ENCODE data around the gene TDRD10.
A peak's percentile ranks its signal among the peaks of the same experiment; 100 is the strongest.
"Not testable (repeated sequence)": the region's sequence is repeated elsewhere in the genome, so short reads cannot be mapped to it uniquely, and the experiment has no call there.

The TDRD10 gene

DNA sequence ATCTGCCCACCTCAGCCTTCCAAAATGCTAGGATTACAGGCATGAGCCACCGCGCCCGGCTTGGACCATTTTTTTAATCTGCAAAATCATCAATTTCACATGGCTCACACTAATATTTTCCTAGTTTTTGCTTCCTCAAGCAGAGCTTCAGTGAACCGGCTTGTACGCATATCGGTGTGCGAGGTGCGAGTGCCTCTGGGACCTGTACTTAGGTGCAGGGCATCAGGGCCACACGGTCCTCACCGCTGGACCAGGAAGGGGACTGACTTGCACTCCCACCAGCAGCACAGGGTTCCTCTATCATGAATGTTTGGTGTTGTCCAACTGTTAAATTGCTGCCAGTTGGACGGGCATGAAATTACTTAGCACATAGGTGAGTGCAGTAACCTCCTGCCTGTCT lies 15.6 kb downstream of the TDRD10 start:
- no peak for DNase-seq

DNA sequence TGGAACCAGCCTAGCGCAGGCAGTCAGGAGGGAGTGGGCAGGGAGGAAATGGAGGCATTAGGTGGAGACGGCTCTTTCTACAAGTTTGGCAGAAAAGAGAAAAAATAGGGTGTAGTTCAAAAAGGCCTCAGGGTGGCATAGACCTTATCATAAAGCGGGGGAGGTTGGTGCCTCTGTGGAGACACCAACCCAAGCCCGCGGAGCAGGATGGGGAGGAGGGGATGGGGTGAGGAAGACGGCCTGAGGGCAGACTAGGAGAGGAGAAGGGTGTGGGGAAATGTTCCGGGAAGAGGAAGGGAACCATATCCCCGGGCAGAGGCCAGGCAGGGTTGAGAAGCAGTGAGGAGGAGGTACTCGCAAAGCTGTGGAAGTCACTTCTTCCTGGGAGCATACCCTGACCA lies 17.6 kb downstream of the TDRD10 start:
- DNase-seq, result no peak

DNA sequence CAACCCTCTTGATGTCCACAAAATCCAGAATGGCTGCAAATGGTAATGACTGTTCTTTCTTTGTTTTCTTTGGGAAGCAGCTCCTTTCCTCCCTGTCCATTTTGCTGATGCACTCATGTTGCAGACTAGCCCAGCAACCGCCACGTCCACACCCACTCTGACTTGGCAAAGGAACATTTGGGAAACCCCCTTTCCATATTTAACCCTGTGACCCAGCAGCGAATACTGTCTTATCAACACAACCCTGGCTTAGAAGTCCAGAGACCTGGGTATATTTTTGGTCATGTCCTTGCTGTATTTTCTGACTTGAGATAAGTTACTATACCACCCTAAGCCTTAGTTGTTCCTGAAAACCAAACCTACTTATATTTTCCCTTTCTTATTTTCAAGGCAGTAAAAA lies 18.3 kb downstream of the TDRD10 start:
- no peak for DNase-seq

DNA sequence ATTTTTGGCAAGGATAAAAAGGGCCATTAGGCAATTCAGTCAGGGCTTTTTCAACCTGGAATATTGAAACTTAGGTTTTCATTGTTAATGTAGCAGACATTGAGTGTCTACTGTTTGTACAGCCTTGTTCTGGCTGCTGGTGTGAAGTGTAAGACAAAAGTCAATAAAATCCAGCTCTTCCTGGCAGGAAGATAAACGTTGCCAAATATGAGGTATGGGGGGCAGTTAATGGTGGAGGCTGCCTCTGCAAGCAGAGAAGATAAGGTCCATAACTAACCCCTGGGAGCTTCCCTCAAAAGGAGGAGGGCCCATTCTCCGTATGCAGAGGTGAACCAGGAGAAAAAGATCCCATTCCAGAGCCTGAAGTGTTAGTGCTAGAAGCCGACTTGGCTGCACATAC lies 19.7 kb downstream of the TDRD10 start:
- DNase-seq, result no peak

DNA sequence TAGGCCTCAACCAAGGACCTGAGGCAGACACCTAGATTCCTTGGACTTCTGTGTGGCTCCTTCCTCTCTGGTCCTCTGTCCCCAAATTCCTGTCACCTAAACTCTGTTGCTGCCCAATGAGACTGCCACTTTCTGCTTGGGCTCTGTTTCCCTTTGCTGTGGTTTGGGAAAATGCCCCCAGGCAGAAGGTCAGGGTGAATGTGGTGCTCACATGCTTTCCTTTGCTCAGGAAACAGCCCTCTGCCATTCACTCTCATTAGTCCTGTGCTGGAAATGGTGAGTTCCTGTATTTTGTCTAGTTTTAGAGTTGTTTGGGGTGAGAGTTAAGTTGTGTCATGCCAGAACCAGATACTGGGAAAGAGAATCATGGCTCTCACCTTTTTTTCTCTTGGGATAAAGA lies 22.9 kb downstream of the TDRD10 start:
- no peak for DNase-seq

DNA sequence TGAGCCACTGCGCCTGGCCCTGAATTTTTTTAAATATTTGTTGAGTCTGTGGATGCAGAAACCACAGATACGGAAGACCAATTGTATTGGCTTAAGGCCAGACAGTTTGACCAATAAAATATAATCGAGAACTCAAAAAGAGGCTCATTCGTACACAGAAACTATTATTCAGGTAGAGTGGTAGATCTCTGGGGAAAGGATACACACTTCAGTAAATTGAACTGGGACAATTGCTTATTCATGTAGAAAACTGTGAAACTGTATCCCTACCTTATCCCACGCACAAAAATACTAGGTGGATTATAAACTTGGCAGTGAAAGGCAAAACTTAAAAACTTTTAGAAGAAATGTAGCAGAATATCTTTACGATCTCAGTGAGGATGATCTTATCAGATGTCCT lies 25.2 kb downstream of the TDRD10 start:
- no peak for DNase-seq

DNA sequence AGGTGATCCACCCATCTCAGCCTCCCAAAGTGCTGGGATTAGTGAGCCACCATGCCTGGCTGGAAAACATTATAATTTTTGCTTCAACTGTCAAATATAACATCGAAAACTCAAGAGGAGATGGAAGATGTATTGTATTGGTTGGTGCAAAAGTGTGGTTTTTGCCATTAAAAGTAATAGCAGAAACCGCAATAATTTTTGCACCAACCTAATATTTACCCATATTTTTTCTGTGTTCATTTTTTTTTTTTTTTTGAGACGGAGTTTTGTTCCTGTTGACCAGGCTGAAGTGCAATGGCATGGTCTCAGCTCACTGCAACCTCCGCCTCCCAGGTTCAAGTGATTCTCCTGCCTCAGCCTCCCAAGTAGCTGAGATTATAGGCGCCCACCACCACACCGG lies 27.3 kb downstream of the TDRD10 start:
- DNase-seq, result no peak

DNA sequence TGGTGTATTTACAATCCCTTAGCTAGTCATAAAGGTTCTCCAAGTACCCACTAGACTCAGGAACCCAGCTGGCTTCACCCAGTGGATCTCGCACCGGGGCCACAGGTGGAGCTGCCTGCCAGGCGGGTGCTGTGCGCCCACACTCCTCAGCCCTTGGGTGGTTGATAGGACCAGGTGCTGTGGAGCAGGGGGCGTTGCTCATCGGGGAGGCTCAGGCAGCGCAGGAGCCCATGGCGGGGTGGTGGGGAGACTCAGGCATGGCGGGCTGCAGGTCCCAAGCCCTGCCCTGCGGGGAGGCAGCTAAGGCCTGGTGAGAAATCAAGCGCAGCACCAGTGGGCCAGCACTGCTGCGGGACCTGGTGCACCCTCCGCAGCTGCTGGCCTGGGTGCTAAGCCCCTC lies 29.9 kb downstream of the TDRD10 start:
- DNase-seq, result not testable (repeated sequence)

DNA sequence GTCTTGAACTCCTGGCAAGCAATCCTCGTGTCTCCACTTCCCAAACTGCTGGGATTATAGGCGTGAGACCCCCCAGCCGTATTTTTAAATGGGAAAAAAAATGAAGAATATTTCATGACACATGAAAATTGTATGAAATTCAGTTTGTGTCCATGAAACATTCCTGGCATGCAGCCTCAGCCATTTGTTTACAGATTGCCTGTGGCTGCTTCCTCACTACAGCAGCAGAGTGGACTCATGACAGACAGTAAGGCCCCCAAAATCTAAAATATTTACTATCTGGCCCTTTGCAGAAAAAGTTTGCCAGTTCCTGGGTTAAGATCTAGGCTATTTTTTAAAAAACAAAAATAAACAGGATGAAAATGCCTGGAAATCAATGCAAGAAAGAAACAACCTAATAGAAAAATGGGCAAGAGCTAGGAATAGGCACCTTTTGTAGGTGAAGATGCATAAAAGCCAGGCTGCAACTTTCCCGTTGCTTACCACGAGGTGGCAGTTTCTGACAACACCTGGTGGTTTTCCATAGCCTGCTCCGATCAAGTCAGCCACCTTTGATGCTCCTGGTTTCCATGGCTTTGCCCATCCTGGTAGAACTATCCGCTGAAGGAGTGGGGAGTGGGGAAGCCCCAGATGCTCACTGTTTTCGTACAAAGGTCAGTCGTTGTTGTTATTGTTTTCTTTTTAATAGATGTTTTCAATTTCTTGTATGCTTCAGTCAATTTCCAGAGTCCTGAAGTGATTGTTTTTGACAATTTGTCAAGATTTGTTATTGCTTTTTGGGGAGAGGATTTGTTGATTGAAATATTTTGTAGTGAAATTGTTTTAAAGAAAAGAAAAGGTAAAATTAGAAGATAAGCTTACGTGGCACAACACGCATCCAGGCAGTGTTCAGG lies 32.2 kb downstream of the TDRD10 start:
- peak in 1 of 14 donors; percentile 16 for DNase-seq

DNA sequence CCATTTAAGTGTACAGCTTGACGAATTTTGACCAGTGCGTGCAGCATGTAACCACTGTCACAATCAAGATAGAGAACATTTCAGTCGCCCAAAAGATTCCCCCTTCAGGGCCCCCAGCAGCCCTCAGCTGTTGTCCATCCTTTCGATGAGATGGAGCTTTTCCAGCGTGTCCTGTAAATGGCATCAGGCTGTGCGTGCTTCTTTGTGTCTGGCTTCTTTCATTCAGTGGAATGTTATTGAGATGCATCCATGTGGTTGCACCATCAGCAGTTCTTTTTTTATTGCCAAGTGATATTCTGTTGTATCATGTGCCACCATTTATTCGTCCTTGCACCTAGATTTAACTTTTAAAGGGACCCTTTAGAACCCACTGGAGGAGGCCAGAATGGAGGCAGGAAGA lies 34.6 kb downstream of the TDRD10 start:
- DNase-seq, result no peak

DNA sequence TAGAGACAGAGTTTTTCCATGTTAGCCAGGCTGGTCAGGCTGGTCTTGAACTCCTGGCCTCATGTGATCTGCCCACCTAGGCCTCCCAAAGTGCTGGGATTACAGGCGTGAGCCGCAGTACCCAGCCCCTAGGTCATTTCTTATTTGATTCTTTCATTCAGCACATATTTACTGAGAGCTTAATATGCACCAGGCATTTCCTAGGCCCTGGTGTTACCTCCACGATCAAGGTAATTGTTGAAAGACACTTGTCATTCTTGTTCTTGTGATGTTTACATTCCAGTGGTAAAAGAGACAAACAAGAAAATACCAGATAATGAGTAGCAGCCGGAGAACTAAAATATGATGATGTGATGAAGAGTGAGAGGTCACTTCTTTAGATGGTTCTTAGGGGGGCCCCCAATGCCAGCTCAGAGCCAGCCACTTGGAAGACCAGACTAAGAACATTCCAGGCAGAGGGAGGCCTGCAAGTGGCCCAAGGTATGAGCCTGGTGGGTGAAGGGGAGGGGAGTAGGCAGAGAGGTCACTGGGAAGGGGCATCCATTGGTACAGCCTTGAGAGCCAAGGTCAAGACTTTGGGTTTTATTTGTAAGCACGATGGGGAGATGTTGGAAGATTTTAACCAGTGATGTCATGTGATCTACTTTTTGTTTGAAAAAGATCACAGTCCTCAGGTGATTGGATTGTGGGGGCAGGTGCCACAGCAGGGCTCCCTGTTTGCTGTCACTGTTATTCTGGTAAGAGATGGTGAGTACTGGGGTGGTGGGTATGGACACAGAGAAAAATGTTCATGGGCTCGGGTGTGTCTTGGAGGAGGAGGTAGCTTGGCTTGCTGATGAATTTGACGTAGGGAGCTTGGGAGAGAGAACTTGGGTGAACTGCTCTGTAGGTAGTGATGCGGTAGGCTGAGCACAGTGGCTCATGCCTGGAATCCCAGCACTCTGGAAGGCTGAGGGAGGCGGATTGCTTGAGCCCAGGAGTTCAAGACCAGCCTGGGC lies 37.8 kb downstream of the TDRD10 start:
- no peak for DNase-seq

DNA sequence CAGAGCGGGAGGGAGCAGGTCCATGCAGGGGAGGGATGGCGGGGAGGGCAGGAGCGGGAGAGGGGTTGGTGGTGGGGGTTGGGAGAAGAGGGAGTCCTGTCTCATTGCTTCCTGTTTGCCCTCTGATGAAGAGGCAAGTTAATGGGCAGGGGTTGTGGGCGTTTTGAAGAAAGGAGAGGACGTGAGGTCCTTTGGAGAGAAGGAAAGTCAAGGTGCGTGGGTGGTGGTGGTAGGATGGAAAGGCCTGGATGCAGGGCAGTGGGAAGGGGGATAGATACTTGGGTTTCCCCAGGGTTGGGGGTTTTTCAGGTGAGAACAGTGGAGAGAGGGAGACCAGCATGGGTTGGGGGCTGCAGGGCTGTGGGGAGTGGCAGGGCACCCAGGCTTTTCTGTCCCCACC lies 39.2 kb downstream of the TDRD10 start:
- no peak for DNase-seq

DNA sequence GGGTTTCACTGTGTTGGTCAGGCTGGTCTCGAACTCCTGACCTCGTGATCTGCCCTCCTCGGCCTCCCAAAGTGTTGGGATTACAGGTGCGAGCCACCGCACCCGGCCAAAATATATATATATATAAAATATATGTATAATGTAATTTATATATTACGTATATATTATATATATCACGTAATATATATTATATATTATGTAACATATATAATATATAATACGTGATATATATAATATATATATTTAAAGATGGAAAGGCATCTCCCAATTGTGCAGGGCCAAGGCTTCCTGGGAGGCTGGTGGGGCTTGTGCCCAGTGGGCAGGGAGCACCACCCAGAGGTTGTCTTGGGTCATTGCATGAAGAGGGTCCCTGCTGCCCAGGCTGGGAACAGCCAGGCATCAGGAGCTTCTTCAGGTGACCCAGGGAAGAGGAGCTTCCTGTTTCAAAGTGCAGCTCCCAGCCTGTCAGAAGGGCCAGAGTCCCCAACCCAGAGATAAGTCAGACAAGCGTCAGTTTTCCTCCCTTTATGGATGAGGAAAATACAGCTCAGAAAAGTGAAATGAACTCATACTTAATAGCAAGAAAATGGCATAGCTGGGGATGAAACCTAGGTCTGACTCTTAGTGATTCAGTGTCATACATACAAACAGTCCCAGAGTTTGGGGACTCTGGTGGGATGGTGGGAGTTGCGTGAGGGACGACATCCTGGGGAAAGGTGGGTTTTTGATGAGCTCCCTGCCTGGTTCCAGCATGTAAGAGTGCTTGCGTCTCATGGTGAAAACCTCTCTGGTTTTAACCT lies 44.4 kb downstream of the TDRD10 start:
- DNase-seq, result peak in 6 of 14 donors; percentile 1 to 23 (median 9)

DNA sequence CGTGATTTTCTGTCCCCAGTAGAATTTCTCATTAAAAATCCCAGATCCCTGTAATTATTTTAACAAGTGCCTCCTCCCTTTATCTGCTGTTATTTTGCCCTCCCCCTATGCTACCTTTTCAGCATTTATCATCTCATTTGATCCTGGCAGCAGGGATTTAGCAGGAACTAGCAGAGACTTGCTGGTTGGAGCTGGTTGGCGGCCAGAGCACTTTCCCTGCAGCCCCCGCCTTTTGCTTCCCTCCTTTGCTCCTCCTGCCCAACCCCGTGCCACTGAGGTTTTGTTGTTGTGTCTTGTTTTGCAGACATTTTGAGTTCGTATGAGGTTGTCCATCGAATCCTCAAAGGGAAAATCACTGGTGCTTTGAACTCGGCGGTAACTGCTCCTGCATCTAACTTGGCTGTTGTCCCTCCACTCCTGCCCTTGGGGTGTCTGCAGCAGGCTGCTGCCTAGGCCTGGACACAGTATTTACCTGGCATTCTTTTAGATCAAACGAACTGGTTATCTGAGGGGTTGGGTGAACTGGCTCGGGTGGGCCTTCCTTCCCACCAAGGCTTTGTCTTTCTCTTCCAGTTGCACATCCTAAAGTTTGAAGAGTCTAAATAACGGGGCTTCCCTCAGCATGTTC lies 45.2 kb downstream of the TDRD10 start:
- peak in 1 of 14 donors; percentile 2 for DNase-seq

DNA sequence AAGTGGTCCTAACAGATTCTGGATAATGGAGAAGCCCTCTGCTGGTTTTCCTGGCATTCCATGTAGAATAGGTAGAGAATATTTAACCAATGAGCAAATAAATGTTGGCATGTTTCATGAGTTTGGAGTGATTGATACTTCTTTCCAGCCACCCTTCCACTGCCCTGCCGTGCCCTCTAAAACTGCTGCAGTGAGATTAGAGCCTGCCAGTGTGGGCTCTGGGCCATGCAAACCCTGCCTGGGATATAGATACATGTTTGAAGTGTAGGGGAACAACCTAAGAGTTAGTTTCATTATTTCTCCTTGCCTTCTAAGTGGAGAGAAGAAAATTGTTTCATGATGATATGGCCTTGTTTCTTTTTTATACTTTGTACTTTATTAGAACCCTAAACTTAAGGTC lies 46.0 kb downstream of the TDRD10 start:
- DNase-seq, result no peak

DNA sequence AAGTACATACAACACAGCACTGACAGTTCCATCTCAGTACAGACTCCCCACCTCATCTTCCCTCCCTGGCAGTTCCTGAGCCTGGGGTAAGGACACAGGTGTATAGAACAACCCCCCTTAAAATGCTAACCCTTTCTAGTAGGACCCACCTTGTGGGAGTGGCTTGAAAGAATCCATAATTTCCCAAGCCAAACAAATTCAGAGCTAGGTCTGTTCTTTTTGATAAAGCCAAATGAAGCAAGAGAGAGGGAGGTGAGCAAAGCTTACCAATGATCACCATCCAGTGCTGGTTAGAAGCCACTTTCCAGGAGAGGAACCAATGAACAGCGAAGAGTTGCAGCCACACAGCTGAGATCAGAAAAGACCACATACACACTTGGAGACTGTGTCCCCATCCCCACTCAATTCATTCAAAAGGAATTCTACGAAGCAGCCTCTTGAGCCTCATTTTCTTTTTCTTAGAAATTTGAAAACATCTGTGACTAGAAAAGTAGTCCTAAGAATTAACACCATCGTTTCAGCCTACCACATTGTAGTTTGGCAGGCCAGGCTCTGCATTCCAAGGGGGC lies 47.3 kb downstream of the TDRD10 start:
- no peak for DNase-seq

DNA sequence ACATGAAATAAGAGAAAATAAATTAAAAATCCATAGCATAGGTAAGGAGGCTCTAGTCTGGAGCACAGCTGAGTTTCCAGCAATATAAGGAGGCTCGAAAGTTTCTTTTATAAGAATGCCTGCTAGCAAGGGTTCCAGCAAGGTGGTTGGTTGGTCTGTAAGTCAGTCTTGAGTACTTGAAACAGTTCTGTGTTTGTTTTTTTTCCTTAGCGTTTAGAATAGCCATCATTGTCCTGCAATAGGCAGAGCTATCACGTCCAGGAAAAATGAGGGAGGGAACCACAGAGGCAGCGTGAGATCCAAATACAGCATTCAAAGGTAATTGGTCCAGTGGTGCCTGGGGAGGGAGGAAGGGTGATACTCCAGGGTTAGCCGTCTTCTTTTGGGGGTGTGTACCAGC lies 48.1 kb downstream of the TDRD10 start:
- no peak for DNase-seq

DNA sequence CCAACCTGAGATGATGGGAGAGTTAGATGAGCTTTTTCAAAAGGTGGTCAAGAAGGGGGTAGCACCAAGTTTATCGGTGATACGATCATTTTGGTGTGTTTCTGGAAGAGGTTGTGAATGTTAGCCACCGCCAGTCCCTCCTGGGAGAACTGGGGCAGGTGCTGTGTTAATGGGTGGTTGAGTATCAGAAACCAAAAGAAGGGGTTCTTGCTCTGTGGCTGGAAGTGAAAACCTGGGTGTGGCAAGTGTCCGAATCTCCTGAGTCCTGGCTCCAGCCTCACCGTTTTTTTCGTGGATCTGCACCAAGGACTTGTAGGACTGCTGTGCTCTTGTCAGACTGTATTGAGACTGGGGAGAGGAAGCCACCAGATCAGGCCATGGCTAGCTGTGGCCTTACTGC lies 48.6 kb downstream of the TDRD10 start:
- DNase-seq, result no peak

DNA sequence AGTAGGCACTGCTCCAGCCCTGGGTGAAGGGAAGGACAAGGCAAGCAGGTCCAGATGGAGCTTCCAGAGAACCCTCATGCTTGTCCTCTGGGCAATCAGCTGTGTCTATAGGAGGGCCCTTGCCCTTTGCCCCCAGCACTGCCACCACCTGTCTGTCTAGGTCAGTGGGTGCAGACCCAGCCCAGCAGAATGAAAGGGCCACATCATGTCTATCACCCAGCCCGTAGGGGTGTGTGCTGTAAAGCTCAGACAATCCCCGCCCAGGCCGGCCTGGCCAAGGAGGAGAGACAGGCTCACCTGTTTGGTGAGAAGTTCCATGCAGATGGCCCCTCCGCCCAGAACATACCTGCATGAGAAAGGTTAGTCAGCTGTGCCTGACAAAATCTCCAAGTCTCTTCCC lies 49.5 kb downstream of the TDRD10 start:
- no peak for DNase-seq

DNA sequence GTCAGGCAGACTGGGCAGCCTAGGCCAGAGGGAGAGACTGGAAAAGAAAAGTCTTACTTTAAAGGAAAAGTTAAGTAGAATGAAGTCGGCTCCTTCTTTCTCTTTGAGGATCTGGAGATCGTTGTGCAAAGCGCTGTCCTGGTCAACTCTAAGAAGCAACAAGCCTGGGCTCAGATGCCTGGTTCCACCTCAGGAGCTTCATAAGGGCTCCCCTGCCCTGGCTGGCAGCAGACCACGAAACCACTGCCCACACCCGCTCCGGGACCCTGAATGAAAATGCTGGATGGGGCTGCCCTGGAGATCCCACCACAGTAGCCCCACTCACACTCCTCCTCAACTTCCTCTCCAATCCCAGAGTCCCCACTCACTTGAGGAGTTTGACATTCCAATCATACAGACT lies 50.0 kb downstream of the TDRD10 start:
- DNase-seq, result no peak

All from C1 segment of cervical spinal cord (tissue), 14 donors.